HCT116 (cell line): ENCODE results near the gene UFD1.

ENCODE experiments used
- CBX3 ChIP-seq: IDR thresholded peaks from 2 replicates; pipeline ENCODE4 v1.6.1; 2012; ENCODE audit warnings: low read depth
- CEBPB ChIP-seq: IDR thresholded peaks from 2 replicates; pipeline ENCODE4 v1.6.1; 2012; ENCODE audit warnings: low read depth
- EZH2 ChIP-seq: fragments of 200-600 bp; sonication (generic); IDR thresholded peaks from 2 replicates; pipeline ENCODE4 v1.6.1; 2017; ENCODE audit warnings: antibody characterized with exemption, mixed run types
- EZH2phosphoT487 ChIP-seq: fragments of 200-600 bp; IDR thresholded peaks from 2 replicates; pipeline ENCODE4 v1.6.1; 2018; ENCODE audit warnings: antibody characterized with exemption, borderline replicate concordance
- POLR2A ChIP-seq: IDR thresholded peaks from 2 replicates; pipeline ENCODE4 v1.7.0; 2011; ENCODE audit warnings: borderline replicate concordance; ENCODE audit not compliant: insufficient read depth, insufficient read length; ENCODE audit errors: extremely low read depth
- POLR2AphosphoS5 ChIP-seq: IDR thresholded peaks from 2 replicates; pipeline ENCODE4 v1.6.1; 2011; ENCODE audit warnings: mild to moderate bottlenecking, low read depth, low read length, moderate library complexity
- RAD21 ChIP-seq: IDR thresholded peaks from 2 replicates; pipeline ENCODE4 v1.6.1; 2012; ENCODE audit warnings: low read depth, mild to moderate bottlenecking
- YY1 ChIP-seq: IDR thresholded peaks from 2 replicates; pipeline ENCODE4 v1.6.1; 2011; ENCODE audit warnings: low read length, low read depth, moderate library complexity, mild to moderate bottlenecking; ENCODE audit not compliant: insufficient replicate concordance; ENCODE audit errors: extremely low read depth
- ZFX ChIP-seq: fragments of 450-650 bp; IDR thresholded peaks from 2 replicates; pipeline ENCODE4 v1.6.1; 2017
- TF ChIP-seq, protein P1 (sequence below), 3 experiments: fragments of 200-600 bp in 1 of 3; sonication (generic) in 1 of 3; IDR thresholded peaks in 2 of 3; conservative IDR thresholded peaks in 1 of 3; 2 replicates each; pipeline ENCODE4 v1.5.1; 2012 to 2017; ENCODE audit warnings: low read depth in 2 of 3, low read length in 2 of 3, antibody characterized with exemption in 1 of 3, borderline replicate concordance in 1 of 3, control low read depth in 1 of 3, mild to moderate bottlenecking in 1 of 3, mixed read lengths in 1 of 3, mixed run types in 1 of 3, moderate library complexity in 1 of 3; ENCODE audit not compliant: insufficient read depth in 1 of 3
- TF ChIP-seq, protein P2 (sequence below): IDR thresholded peaks from 2 replicates; pipeline ENCODE4 v1.6.1; 2012
- TF ChIP-seq, protein P3 (sequence below): IDR thresholded peaks from 2 replicates; pipeline ENCODE4 v1.6.1; 2012; ENCODE audit warnings: low read depth
- TF ChIP-seq, protein P4 (sequence below): IDR thresholded peaks from 2 replicates; pipeline ENCODE4 v1.6.1; 2012
- TF ChIP-seq, protein P5 (sequence below): IDR thresholded peaks from 2 replicates; pipeline ENCODE4 v1.6.1; 2011; ENCODE audit warnings: mild to moderate bottlenecking, low read length, moderate library complexity; ENCODE audit not compliant: insufficient replicate concordance; ENCODE audit errors: extremely low read depth

DNA sequence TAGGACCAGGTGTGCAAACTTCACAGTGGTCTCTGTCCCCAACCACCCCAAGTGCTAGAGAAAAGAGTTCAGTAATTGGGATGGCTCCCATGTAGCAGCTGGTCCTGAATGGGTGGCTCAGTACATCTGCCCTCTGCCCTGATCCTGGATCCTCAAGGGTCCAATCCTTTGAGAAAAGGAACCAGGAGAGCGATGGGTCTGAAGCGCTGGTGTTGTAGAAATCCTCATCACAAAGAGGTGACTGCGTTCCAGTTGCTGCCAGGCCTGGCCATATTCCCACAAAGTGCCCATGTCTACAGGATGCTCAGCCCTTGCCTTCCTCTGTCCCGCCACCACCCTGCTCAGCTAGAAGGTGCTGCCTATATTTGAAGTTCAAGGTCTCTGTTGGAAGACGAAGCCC, 25.3 kb downstream of the UFD1 start:
- TF ChIP-seq, protein P1, sequence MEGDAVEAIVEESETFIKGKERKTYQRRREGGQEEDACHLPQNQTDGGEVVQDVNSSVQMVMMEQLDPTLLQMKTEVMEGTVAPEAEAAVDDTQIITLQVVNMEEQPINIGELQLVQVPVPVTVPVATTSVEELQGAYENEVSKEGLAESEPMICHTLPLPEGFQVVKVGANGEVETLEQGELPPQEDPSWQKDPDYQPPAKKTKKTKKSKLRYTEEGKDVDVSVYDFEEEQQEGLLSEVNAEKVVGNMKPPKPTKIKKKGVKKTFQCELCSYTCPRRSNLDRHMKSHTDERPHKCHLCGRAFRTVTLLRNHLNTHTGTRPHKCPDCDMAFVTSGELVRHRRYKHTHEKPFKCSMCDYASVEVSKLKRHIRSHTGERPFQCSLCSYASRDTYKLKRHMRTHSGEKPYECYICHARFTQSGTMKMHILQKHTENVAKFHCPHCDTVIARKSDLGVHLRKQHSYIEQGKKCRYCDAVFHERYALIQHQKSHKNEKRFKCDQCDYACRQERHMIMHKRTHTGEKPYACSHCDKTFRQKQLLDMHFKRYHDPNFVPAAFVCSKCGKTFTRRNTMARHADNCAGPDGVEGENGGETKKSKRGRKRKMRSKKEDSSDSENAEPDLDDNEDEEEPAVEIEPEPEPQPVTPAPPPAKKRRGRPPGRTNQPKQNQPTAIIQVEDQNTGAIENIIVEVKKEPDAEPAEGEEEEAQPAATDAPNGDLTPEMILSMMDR (IDR thresholded peaks at IDR 0.05 in 2 of 3, conservative IDR thresholded peaks at IDR 0.05 in 1 of 3; ENCODE audit: borderline replicate concordance in 1 of 3, insufficient read depth in 1 of 3, low read depth in 2 of 3, low read length in 2 of 3), result no peak
- TF ChIP-seq EZH2phosphoT487, result no peak
- no peak for TF ChIP-seq EZH2
- no peak for TF ChIP-seq YY1
- TF ChIP-seq, protein P2, sequence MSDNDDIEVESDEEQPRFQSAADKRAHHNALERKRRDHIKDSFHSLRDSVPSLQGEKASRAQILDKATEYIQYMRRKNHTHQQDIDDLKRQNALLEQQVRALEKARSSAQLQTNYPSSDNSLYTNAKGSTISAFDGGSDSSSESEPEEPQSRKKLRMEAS, result no peak
- TF ChIP-seq, protein P3, sequence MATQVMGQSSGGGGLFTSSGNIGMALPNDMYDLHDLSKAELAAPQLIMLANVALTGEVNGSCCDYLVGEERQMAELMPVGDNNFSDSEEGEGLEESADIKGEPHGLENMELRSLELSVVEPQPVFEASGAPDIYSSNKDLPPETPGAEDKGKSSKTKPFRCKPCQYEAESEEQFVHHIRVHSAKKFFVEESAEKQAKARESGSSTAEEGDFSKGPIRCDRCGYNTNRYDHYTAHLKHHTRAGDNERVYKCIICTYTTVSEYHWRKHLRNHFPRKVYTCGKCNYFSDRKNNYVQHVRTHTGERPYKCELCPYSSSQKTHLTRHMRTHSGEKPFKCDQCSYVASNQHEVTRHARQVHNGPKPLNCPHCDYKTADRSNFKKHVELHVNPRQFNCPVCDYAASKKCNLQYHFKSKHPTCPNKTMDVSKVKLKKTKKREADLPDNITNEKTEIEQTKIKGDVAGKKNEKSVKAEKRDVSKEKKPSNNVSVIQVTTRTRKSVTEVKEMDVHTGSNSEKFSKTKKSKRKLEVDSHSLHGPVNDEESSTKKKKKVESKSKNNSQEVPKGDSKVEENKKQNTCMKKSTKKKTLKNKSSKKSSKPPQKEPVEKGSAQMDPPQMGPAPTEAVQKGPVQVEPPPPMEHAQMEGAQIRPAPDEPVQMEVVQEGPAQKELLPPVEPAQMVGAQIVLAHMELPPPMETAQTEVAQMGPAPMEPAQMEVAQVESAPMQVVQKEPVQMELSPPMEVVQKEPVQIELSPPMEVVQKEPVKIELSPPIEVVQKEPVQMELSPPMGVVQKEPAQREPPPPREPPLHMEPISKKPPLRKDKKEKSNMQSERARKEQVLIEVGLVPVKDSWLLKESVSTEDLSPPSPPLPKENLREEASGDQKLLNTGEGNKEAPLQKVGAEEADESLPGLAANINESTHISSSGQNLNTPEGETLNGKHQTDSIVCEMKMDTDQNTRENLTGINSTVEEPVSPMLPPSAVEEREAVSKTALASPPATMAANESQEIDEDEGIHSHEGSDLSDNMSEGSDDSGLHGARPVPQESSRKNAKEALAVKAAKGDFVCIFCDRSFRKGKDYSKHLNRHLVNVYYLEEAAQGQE, result no peak
- no peak for TF ChIP-seq RAD21
- TF ChIP-seq POLR2AphosphoS5, result no peak
- TF ChIP-seq POLR2A, result no peak
- TF ChIP-seq CEBPB, result no peak
- TF ChIP-seq, protein P4, sequence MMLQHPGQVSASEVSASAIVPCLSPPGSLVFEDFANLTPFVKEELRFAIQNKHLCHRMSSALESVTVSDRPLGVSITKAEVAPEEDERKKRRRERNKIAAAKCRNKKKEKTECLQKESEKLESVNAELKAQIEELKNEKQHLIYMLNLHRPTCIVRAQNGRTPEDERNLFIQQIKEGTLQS, result no peak
- no peak for TF ChIP-seq ZFX
- TF ChIP-seq, protein P5, sequence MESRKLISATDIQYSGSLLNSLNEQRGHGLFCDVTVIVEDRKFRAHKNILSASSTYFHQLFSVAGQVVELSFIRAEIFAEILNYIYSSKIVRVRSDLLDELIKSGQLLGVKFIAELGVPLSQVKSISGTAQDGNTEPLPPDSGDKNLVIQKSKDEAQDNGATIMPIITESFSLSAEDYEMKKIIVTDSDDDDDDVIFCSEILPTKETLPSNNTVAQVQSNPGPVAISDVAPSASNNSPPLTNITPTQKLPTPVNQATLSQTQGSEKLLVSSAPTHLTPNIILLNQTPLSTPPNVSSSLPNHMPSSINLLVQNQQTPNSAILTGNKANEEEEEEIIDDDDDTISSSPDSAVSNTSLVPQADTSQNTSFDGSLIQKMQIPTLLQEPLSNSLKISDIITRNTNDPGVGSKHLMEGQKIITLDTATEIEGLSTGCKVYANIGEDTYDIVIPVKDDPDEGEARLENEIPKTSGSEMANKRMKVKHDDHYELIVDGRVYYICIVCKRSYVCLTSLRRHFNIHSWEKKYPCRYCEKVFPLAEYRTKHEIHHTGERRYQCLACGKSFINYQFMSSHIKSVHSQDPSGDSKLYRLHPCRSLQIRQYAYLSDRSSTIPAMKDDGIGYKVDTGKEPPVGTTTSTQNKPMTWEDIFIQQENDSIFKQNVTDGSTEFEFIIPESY, result no peak
- TF ChIP-seq CBX3, result no peak
